Testis (tissue), 2 donors: ENCODE data around the gene IL25.

Experiments
- POLR2A ChIP-seq: fragments of 450-650 bp; IDR thresholded peaks from one replicate; pipeline ENCODE4 v1.6.1; 2017; ENCODE audit warnings: antibody characterized with exemption, mild to moderate bottlenecking, moderate library complexity
- TF ChIP-seq, protein P1 (sequence below), 3 experiments: fragments of 450-650 bp in 2 of 3; fragments of 200-600 bp in 1 of 3; sonication (generic) in 1 of 3; IDR thresholded peaks; one replicate each; pipeline ENCODE4 v1.5.1; 2016 to 2019; ENCODE audit warnings: antibody characterized with exemption in 3 of 3, mild to moderate bottlenecking in 2 of 3, moderate library complexity in 1 of 3

GRCh38 chr14:23373041-23373440 lies 432 bp downstream of the IL25 start:
- TF ChIP-seq, protein P1, sequence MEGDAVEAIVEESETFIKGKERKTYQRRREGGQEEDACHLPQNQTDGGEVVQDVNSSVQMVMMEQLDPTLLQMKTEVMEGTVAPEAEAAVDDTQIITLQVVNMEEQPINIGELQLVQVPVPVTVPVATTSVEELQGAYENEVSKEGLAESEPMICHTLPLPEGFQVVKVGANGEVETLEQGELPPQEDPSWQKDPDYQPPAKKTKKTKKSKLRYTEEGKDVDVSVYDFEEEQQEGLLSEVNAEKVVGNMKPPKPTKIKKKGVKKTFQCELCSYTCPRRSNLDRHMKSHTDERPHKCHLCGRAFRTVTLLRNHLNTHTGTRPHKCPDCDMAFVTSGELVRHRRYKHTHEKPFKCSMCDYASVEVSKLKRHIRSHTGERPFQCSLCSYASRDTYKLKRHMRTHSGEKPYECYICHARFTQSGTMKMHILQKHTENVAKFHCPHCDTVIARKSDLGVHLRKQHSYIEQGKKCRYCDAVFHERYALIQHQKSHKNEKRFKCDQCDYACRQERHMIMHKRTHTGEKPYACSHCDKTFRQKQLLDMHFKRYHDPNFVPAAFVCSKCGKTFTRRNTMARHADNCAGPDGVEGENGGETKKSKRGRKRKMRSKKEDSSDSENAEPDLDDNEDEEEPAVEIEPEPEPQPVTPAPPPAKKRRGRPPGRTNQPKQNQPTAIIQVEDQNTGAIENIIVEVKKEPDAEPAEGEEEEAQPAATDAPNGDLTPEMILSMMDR (IDR thresholded peaks at IDR 0.05) = no peak
- TF ChIP-seq POLR2A = no peak
